Stimulated activated CD4-positive, alpha-beta T cell treated with anti-CD3 and anti-CD28 coated beads, TNF-alpha, amount 100 ng/mL, for 1 hour (primary cell): ENCODE data around the gene FABP3.

Source experiments
- DNase-seq, 3 donors: peaks; one replicate each; pipeline ENCODE4 v3.0.0-alpha.2; 2020; ENCODE audit warnings: low read depth in 3 of 3, low spot score in 1 of 3

Gene FABP3

DNA sequence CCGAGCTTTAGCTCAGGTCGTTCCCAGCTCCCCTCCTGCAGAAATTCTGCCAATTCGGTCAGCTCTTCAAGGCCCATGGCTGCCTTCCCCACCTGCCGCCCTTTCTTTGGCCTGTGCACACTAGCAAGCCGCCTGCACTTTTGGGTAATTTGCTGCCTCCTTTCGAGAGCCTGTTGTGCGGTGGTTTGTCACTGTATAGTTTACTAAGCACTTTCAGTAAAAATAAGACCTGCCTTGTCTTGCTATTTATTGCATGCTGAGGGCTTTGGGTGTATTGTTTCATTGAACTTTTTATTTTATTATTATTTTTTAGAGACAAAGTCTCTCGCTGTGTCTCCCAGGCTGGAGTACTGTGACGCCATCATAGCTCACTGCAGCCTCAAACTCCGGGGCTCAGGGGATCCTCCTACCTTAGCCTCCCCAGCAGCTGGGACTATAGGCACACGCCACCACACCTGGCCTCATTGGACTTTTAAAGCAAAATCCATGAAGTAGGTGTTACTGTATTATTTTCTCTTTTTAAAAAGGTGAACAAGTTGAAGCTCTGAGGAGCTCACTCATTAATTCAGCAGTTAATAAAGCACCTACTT lies 1.1 kb upstream of the FABP3 start:
- DNase-seq: no peak

DNA sequence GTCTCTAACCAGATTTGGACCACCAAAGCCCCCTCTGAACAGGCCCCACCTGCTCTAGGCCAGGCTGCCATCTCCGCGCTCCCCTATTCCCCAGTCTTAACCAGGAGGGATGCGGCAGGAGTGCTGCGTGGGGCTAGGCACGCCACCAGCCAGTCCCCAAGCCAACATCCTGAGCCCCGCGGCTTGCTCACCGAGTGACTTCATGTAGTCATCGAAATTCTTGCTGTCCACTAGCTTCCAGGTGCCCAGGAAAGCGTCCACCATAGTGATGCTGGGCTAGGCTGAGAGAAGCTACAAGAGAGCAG lies 173 bp downstream of the FABP3 start:
- no peak for DNase-seq

DNA sequence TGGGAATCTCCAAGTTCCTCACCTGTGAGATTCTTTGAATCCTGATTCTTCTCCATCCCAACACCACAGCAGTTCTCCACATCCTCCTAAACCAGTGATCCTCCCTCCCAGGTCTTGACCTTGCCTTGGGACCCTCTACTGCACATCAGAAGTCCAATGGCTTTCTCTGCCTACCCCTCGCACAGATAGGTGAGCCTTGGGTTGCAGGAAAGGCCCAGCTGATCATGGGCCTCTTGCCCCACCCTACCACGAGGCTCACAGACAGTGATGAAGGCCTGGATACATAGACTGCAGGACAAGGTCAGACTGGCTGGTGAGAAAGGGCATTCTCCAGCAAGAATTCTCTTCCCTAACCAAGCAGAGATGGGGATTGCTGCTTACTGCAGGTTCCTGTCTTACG lies 825 bp downstream of the FABP3 start:
- DNase-seq: no peak

DNA sequence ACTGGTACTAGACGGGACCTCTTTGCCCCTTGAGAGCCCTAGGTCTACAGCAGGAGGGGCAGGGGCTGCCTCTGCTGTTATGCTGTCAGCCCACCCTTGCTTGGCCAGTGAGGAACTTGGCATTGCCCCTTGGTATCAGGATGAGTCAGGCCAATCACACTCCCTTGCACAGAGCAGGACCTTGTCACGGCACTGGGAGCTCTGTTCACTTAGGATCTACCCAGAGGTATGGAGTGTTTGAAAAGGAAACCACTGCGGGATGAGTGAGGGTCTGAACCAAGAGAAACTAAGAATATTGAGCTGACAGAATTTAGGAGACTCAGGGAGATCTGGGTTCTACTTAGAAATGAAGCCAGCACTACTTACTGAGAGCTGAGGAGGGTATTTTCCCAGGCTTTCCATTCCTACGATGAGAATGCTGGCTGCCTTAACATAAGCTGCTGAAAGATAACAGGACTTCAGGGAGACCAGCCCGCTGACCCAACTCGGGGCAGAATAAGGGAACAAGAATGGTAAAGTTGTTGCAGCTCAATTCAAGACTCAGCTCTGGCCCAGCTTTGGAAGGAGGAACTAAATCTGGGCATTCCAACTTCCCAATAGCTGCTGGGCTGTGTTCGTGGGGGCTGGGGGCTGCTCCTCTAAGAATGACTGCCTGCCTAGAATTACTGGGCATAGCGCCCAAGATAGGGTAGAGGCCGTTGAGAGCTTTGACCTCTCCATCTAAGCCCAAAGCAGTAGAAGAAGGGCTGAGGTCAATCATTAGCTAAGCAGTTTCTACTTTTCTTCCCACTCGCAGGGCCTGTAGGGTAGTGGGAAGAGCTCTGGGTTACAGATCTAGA lies 1.5 kb downstream of the FABP3 start:
- DNase-seq: no peak

DNA sequence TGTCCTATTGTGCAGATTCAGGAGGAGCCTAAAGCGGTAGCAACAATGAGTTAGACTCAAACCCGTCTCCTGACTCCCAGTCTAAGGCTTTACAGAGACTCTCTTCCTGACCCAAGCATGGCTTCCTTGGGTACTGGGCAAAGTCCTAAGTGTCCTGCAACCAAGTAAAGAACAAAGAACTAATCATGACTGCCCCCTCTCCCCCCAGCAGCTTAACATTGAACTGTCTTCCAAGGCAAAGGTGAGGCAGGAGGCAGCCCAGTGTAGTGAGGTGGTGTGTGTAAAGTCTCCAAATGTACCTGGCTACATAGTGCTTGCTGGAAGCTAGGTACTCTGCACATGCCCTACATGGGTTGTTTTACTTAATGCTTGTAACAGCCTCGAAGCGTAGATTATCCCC lies 2.3 kb downstream of the FABP3 start:
- no peak for DNase-seq

DNA sequence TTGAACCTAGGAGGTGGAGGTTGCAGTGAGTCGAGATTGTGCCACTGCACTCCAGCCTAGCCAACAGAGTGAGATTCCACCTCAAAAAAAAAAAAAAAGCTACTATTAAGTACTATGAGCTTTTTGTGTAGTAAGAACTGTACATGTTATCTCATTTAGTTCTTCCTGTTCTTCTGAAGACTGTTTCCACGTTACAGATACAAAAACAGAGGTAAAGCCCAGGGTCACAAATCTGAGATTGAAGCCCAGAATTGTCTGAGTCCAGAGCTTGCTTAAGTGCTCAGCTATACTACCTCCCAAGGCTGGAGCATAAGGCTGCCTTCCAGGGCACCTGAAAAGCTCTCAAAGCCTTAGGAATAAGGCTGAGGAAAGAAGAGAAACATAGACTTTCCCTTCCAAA lies 2.9 kb downstream of the FABP3 start:
- no peak for DNase-seq

DNA sequence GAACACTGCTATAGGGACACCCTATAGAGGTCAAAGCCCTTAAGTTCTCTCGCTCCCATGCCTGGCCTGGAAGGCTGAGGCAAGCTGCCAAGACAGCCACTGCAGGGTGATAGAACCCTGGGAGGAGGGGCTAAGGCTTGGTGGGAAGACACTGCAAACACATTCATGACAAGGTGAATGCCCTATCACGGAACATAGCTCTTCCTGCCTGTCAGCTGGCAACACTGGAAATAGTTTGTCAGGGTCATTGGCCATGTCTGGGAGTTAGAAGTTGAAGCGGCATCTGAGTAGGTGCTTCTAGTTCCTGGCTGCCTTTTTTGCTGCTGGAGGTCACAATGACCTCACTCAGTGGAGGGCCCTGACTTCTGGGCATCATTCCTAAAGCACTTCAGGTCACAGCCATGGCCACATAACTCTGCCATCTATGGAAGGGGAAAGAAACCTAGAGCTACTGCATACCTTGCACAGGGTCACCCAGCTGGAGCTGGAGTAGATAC lies 4.2 kb downstream of the FABP3 start:
- DNase-seq: no peak

DNA sequence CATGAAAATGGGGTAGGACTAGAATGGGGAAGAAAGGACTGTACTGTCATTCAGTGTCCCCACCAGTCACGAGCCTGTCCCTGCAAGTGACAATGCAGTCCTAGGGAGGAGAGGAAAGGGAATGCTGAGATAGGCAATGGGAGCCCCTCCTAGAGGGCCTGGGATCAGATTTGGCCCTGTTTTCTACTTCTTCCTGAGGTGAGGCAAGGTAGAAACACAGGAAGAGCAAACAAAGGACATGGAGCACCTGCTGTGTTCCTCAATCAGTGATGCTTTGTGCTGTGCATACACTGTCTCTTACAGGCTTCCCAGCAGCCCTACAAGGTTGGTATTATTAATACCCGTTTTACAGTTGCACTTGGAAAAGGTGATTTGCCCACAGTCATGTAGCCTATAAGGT lies 6.1 kb downstream of the FABP3 start:
- no peak for DNase-seq

DNA sequence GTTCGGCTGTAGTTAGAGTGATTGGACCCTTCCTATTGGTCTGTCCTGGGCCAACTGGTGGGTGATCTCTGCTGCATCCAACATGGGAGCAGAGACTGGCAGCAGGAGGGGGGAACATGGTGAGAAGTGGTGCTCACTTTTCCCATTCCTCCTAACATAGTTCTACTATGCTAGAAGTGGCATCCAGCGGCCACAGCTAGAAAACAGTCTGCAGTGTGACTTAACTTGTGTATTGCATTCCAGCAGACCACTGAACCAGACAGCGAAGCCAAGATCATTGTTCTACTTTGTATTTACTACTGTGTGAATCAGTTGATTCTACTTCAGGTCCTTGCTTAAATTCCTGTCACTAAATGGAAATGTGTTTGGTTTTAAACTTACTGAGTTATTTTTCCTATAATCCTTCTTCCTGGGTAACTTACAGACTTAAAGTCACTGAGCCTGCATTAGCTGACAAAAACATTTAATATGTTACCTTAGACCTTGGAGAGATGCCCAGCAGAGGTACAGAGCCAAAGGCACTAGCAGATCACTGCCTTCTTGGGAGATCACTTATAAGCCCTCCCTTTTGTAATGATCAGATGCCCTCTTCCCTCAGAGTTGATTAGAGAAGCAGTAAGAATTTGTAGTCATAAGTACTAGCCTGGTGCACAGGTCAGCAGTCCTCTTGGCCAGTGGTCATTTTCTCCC lies 8.2 kb downstream of the FABP3 start:
- DNase-seq: no peak

DNA sequence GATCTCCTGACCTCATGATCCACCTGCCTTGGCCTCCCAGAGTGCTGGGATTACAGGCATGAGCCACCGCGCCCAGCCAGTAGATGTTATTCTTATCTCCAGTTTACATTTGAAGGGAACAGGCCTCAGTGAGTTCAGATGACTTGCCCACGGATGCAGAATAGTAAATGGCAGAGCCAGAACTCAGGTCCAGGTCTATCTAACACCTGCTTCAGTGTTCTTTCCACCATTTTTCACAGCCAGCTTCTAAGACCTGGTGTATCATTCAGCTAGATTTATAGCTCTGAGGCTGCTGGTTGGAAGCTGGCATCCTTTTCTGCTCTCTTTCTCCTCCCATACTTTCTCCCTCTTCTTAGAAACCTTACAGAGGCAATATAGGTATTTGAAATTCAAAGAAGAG lies 10.8 kb downstream of the FABP3 start:
- no peak for DNase-seq

DNA sequence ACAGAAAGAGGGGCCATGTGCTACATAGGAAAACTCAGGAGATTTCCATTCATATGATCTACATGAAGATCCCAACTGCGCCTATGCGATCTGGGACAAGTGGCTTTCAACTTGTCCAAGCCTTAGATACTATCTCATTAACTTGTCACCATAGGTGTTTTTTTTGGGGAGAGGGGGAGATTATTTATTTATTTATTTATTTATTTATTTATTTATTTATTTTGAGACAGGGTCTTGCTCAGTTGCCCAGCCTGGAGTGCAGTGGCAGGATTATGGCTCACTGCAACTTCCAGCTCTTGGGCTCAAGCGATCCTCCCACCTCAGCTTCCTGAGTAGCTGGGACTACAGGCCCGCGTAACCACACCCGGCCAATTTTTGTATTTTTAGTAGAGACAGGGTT lies 11.3 kb downstream of the FABP3 start:
- DNase-seq: no peak

DNA sequence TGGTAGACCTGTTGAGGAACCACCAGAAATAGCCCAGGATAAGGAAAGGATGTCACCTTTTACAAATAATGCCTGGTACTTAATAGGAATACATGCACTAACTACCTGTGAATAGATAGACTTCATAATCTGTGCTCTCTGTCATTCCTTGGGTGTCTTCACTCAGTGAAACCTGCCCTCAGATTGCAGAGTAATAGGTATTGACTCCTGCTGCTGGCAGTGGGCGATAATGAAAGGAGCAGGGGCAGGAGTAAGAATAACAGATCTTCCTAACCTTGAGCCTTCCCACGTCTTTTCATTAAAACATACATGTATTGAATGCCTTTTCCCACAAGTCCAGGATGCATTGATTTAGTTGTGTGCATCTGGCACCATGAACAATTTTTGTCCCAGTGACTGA lies 16.4 kb downstream of the FABP3 start:
- no peak for DNase-seq

DNA sequence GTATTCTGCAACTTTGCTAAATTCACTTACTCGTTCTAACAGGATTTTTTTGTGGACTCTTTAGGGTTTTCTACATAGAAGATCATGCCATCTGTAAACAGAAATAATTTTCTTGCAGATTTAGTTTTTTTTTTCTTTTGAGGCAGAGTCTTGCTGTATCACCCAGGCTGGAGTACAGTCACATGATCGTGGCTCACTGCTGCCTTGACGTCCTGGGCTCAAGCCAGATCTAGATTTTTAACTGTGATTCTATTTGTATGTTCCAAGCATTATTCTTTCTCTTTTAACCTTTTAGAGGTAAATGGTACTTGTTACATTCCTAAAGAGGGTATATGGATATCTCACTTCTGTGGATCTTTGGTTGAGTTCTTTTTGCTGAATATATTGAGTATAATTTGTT lies 18.6 kb downstream of the FABP3 start:
- DNase-seq: no peak

DNA sequence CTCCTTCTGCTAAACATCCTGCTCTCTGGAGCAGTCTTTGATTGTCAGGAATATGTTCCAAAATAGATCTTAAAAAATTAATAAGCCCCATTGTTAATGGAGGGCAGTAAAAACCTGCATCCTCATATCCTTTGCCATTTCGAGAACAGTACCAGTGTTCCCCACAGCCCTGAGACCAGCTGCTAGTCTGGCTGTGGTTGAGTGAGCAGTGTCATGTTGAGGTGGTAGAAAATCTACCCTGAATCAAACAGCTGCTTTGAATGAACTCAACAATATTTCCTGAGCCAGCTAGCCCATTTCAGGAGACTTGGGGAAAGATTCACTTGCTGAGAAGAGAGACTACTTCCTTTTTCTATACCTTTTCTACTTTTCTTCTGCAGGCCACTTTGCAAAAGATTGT lies 24.4 kb downstream of the FABP3 start:
- no peak for DNase-seq

DNA sequence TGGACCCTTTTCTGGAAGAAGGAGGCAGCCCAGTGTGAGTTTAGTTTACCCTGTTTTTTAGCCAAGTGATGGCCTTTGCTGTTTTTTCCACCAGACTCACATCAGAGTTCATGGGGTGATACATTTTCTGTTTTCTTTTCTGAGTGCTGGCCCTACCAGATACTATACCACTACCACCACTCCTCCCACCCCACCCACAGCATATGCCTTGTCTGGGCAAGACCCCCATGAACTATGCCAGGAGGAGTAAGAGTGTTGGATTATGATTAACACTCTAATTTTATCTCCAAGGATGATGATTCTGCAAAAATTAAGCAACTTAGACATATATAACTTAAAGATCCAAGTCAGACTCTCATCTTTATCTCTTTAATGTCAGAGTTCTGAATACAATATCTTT lies 26.1 kb downstream of the FABP3 start:
- no peak for DNase-seq

DNA sequence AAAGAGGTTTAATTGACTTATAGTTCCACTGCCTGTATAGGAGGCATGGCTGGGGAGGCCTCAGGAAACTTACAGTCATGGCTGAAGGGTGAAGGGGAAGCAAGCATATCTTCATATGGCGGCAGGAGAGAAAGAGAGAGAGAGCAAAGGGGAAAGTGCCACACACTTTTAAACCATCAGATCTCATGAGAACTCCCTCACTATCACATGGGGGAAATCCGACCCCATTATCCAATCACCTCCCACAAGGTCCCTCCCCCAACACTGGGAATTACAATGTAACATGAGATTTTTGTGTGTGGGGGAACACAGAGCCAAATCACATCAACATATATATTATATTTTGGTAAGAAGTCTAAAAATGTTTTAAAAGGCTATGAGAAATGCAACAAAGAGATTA lies 27.2 kb downstream of the FABP3 start:
- DNase-seq: no peak

DNA sequence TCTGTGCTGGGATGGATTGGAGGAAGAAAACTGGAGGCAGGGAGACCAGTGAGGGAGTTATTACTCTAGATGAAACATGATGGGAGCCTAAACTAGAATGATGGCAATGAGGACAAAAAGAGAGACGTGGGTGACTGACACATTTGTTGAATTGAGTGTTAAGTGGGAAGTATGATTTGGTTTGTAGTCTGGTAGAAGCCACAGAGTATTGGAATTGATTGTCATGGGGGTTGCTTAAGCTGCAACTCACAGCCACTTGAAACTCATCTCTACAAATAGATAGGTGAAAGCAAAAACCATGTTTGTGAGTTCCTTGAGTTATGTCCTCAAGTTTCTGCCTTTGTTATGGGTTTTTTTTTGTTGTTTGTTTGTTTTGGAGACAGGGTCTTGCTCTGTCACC lies 28.4 kb downstream of the FABP3 start:
- DNase-seq: no peak

DNA sequence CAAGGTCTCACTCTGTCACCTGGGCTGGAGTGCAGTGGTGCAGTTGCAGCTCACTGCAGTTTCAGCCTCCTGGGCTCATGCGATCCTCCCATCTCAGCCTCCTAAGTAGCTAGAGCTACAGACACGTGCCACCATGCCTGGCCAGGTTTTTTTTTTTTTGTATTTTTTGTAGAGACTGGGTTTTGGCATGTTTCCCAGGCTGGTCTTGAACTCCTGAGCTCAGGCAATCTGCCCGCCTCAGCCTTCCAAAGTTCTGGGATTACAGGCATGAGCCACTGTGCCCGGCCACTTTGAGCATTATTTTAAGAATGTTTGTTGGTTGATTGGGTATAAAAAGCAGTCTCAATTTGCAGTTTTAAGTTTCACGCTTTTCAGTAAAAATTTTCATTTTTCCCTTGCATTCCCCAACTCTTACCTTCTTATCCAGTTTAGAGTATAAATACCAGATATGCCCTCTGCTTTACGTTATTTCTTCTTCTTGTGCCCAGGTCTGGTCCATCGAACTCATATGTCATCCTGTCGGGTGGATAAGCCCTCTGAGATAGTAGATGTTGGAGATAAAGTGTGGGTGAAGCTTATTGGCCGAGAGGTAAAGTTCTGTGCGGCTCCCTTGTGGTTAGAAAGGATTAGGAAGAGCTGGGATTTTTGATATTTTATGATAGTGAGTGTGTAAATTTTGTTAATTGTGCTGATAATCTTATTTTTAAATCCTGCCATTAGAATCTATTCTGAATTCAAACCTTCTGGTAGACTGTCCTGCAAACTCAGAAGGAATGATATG lies 36.0 kb downstream of the FABP3 start:
- no peak for DNase-seq

DNA sequence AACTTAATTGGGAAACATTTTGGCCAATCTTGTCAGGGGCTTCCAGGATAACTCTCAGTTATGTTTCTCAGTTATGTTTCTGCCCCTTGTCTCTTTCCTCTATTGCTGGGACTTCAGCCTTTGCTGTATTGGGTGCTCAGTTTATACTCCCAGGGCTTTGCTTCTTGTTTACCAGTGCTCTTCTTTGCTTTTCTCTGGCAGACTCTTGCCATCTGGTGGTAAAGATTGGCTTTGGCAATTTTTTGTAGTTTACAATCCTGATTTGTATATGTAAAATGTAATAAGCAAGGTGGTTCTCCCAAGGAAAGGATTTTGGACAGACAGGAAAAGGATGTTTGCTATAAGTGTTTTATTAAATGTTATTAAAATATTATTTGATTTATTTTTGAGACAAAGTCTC lies 37.9 kb downstream of the FABP3 start:
- no peak for DNase-seq

DNA sequence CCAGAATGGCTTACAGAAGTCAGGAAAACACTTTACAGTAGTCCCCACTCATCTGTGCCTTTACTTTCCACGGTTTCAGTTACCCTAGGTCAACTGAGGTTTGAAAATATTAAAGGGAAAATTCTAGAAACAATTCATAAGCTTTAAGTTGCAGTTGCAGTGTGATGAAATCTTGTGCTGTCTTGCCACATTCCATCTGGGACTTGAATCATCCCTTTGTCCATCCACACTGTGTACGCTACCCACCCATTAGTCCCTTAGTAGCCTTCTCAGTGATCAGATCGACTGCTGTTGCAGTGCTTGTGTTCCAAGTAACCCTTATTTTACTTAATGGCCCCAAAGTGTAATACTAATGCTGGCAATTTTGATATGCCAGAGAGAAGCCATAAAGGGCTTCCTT lies 45.5 kb downstream of the FABP3 start:
- no peak for DNase-seq

DNA sequence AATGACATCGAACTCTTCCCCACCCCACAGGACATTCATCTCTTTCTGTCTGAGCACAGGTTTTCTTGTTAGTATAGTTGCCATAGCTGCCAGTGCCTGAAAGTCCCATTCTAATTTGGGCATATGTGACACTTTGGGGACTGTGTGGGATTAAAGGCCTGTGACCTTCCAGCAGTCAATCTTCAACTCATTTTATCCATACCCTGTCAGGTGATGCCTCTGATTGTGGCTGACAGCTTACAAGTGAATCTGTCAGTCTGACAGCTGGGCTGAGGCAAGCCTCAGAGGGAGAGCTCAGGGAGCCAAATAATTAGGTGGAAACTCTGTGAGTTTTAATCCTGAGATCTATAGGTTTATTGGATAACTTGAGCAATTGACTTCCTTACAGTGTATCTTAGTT lies 46.4 kb downstream of the FABP3 start:
- DNase-seq: no peak

DNA sequence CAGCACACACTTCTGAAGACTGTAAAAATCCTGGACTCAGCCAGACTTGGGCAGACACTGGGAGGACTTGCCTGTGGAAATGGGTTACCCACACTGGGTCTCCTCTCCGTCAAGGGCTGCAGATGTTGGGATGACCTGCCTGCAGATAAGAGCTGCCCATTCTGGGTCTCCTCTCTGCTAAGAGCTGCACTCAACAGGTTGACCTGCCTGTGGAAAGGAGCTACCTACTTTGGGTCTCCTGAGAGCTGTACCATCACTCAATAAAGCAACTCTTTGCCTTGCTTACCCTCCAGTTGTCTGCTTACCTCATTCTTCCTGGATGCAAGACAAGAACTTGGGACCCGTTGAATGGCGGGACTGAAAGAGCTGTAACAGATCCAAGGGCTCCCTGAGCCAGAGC lies 47.9 kb downstream of the FABP3 start:
- no peak for DNase-seq
